NCI-H2227 (cell line): Measurements from ENCODE around the gene COLEC12.
A peak's percentile ranks its signal among the peaks of the same experiment; 100 is the strongest.

Experiments
- DNase-seq: peaks from one replicate; lab custom pipeline; 2025; ENCODE audit not compliant: unreplicated experiment; lab: John Stamatoyannopoulos, UW

COLEC12 gene

GRCh38 chr18:506264-506663 is 5.8 kb upstream of the COLEC12 start:
- DNase-seq, result no peak

- DNase-seq, result no peak
Measured at GRCh38 chr18:505483-506122, 5.1 kb upstream of the COLEC12 start.

GRCh38 chr18:501406-501714 is 859 bp upstream of the COLEC12 start:
- no peak for DNase-seq

GRCh38 chr18:499776-500631 is 497 bp downstream of the COLEC12 start:
- DNase-seq, result peak; percentile 17

- DNase-seq, result no peak
Measured at GRCh38 chr18:498931-499775, 1.3 kb downstream of the COLEC12 start.

- no peak for DNase-seq
Measured at GRCh38 chr18:497688-498087, 2.8 kb downstream of the COLEC12 start.

- DNase-seq, result no peak
Measured at GRCh38 chr18:495452-495851, 5.0 kb downstream of the COLEC12 start.

GRCh38 chr18:495017-495416 is 5.5 kb downstream of the COLEC12 start:
- no peak for DNase-seq

- no peak for DNase-seq
Measured at GRCh38 chr18:493986-494983, 6.2 kb downstream of the COLEC12 start.

- no peak for DNase-seq
Measured at GRCh38 chr18:492451-492850, 8.1 kb downstream of the COLEC12 start.

GRCh38 chr18:490624-491023 is 9.9 kb downstream of the COLEC12 start:
- DNase-seq, result no peak

- DNase-seq, result no peak
Measured at GRCh38 chr18:490024-490366, 10.5 kb downstream of the COLEC12 start.

- DNase-seq, result no peak
Measured at GRCh38 chr18:489244-490023, 11.1 kb downstream of the COLEC12 start.

- DNase-seq, result no peak
Measured at GRCh38 chr18:486929-487740, 13.4 kb downstream of the COLEC12 start.

GRCh38 chr18:484749-485464 is 15.6 kb downstream of the COLEC12 start:
- no peak for DNase-seq

- DNase-seq, result no peak
Measured at GRCh38 chr18:478681-479080, 21.8 kb downstream of the COLEC12 start.

GRCh38 chr18:477565-477964 is 22.9 kb downstream of the COLEC12 start:
- no peak for DNase-seq

- DNase-seq, result no peak
Measured at GRCh38 chr18:476251-476664, 24.2 kb downstream of the COLEC12 start.
